HepG2 (cell line): Measurements from ENCODE around the gene SH3PXD2A. TPM values are rescaled to one million over a fixed set of nuclear protein-coding genes. Genes with fewer than 3 reads are reported as not detected.

Source experiments
- CEBPG ChIP-seq: IDR thresholded peaks from 2 replicates; pipeline ENCODE4 v1.6.1; 2016
- FOSL2 ChIP-seq: sonication (generic); formaldehyde crosslinking; IDR thresholded peaks from 2 replicates; pipeline ENCODE4 v1.4.0; 2020; ENCODE audit warnings: missing genetic modification reagents
- KLF16 ChIP-seq, 2 experiments: sonication (generic) in 1 of 2; formaldehyde crosslinking in 1 of 2; IDR thresholded peaks; 2 replicates each; pipeline versions ENCODE4 v1.6.1 to v1.8.0; 2016 to 2023; ENCODE audit warnings: missing genetic modification reagents in 2 of 2, missing compliant biosample characterization in 1 of 2
- NPAS2 ChIP-seq: sonication (generic); formaldehyde crosslinking; IDR thresholded peaks from 2 replicates; pipeline ENCODE4 v1.8.0; 2022; ENCODE audit warnings: mild to moderate bottlenecking, missing genetic modification reagents, borderline replicate concordance
- RXRB ChIP-seq: IDR thresholded peaks from 2 replicates; pipeline ENCODE4 v1.6.1; 2016; ENCODE audit warnings: borderline replicate concordance, missing genetic modification reagents, missing compliant biosample characterization
- SRF ChIP-seq: IDR thresholded peaks from 2 replicates; pipeline ENCODE4 v1.6.1; 2011; ENCODE audit warnings: mild to moderate bottlenecking, low read depth, low read length, moderate library complexity
- YEATS2 ChIP-seq: sonication (generic); formaldehyde crosslinking; IDR thresholded peaks from 2 replicates; pipeline ENCODE4 v1.4.0; 2020; ENCODE audit warnings: missing genetic modification reagents, borderline replicate concordance
- ZFP36 ChIP-seq: fragments of 150-350 bp; IDR thresholded peaks from 2 replicates; pipeline ENCODE4 v1.6.1; 2018; ENCODE audit warnings: borderline replicate concordance, low read length, low read depth; ENCODE audit not compliant: partially characterized antibody
- ZFY ChIP-seq: sonication (generic); formaldehyde crosslinking; IDR thresholded peaks from 2 replicates; pipeline ENCODE4 v1.4.0; 2020; ENCODE audit warnings: missing genetic modification reagents
- ZNF205 ChIP-seq: IDR thresholded peaks from 2 replicates; pipeline ENCODE4 v1.6.1; 2018; ENCODE audit warnings: missing biosample characterization, missing genetic modification reagents
- ZNF839 ChIP-seq: sonication (generic); formaldehyde crosslinking; IDR thresholded peaks from 2 replicates; pipeline ENCODE4 v1.4.0; 2020; ENCODE audit warnings: missing genetic modification reagents, mild to moderate bottlenecking, borderline replicate concordance
- ZNF891 ChIP-seq: sonication (generic); formaldehyde crosslinking; IDR thresholded peaks from 2 replicates; pipeline ENCODE4 v1.5.0; 2020; ENCODE audit warnings: mild to moderate bottlenecking, missing genetic modification reagents
- polyA plus RNA-seq, 8 experiments: library from polyadenylated mRNA; depleted of rRNA in 3 of 8; stranded (reverse) in 7 of 8; unstranded in 1 of 8; fragments of >200 nt; fragmentation: Illumina TruSeq in 4 of 8; extraction: Trizol in 4 of 8; gene quantifications; 2 replicates each; pipeline versions ENCODE4 v1.2.1 to v1.2.3, GENCODE V29; 2011 to 2016; ENCODE audit warnings: low read depth in 4 of 8, missing spikeins in 1 of 8, mixed read lengths in 1 of 8; ENCODE audit not compliant: insufficient read depth in 1 of 8
- total RNA-seq, 5 experiments: library from RNA; depleted of rRNA; stranded (reverse); fragments of >200 nt; fragmentation: Illumina TruSeq; extraction: Trizol; gene quantifications; 2 replicates each; pipeline ENCODE4 v1.2.3, GENCODE V29; 2016; ENCODE audit warnings: low read depth in 1 of 5
- TF ChIP-seq, protein P1 (sequence below): sonication (generic); formaldehyde crosslinking; IDR thresholded peaks from 2 replicates; pipeline ENCODE4 v1.4.0; 2020; ENCODE audit warnings: mild to moderate bottlenecking, missing genetic modification reagents
- TF ChIP-seq, protein P2 (sequence below): sonication (generic); formaldehyde crosslinking; IDR thresholded peaks from 2 replicates; pipeline ENCODE4 v1.9.0; 2021; ENCODE audit warnings: missing genetic modification reagents, borderline replicate concordance
- TF ChIP-seq, protein P3 (sequence below): sonication (generic); formaldehyde crosslinking; IDR thresholded peaks from 2 replicates; pipeline ENCODE4 v1.4.0; 2020; ENCODE audit warnings: mild to moderate bottlenecking, missing genetic modification reagents
- TF ChIP-seq, protein P4 (sequence below): sonication (generic); formaldehyde crosslinking; IDR thresholded peaks from 2 replicates; pipeline ENCODE4 v1.5.0; 2020; ENCODE audit warnings: mild to moderate bottlenecking, missing genetic modification reagents, moderate library complexity
- TF ChIP-seq, protein P5 (sequence below): sonication (generic); formaldehyde crosslinking; IDR thresholded peaks from 2 replicates; pipeline ENCODE4 v1.8.0; 2022; ENCODE audit warnings: mild to moderate bottlenecking, missing genetic modification reagents; ENCODE audit not compliant: insufficient replicate concordance
- TF ChIP-seq, protein P6 (sequence below): IDR thresholded peaks from 2 replicates; pipeline ENCODE4 v1.6.1; 2016; ENCODE audit warnings: missing genetic modification reagents, missing compliant biosample characterization
- TF ChIP-seq, protein P7 (sequence below): sonication (generic); formaldehyde crosslinking; IDR thresholded peaks from 2 replicates; pipeline ENCODE4 v1.5.0; 2020; ENCODE audit warnings: mild to moderate bottlenecking, missing genetic modification reagents, borderline replicate concordance

The SH3PXD2A gene
- total and polyA plus RNA-seq, 2 of the 13 experiments (the other 11 are each of a cell fraction or from before 2014, with no cell fraction given) = 11.1 to 11.3 TPM

DNA sequence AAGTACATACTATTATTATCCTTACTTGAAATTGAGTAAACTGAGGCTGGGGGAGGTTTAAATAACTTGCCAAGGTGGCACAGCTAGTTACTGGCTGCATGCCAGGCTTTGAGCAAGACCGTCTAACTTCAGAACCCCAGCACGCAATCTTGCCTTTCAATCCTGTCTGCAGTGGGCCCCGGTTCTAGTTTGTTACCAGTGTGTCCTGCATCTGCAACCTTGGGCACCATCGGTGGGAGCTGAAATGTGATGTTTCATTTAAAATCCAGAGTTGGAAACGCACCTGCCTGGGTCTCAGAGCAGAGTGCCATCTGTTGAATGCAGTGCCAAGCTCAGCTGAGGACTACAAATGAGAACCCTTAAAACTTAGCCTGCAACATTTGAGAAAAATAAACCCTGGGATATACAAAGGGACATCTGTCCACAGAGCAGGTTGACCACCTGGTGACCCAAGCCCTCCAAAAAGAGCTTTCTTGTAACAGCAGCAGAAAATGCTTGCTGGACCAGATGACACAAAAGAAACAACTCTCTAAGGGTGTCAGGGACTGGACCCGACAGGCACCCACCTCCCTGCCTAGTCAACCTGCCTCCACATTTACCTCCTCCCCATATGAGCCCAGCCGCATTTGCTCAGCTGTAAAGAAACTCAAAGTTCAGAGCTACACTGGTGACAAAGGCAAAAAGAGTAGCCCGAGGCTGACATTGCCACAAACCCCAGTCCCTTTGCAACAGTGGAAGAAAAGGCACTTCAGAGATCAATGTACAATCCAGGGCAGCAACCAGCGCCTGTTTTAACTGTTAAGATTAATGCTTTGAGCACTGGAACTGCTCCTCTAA, 1.7 kb downstream of the SH3PXD2A start (continued):
- TF ChIP-seq ZFP36 (peak; percentile 66), FOSL2 (CRISPR knock-in tag) (peak; percentile 32; the same call in 1 of the 2 replicates), ZNF891 (CRISPR knock-in tag) (no peak), KLF16 (CRISPR knock-in tag; IDR thresholded peaks at IDR 0.05) (no peak), CEBPG (CRISPR knock-in tag) (peak; percentile 14; the same call in 1 of the 2 replicates), ZNF205 (CRISPR knock-in tag) (peak; percentile 65; the same call in 1 of the 2 replicates), RXRB (CRISPR knock-in tag) (no peak), NPAS2 (CRISPR knock-in tag) (no peak), SRF (no peak), ZFY (0 out of 2 replicates have a peak, but pooled peaks have one; percentile 41), YEATS2 (CRISPR knock-in tag) (no peak), ZNF839 (no peak)
- TF ChIP-seq, protein P1, sequence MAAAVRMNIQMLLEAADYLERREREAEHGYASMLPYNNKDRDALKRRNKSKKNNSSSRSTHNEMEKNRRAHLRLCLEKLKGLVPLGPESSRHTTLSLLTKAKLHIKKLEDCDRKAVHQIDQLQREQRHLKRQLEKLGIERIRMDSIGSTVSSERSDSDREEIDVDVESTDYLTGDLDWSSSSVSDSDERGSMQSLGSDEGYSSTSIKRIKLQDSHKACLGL (CRISPR knock-in tag) = no peak
- TF ChIP-seq, protein P2, sequence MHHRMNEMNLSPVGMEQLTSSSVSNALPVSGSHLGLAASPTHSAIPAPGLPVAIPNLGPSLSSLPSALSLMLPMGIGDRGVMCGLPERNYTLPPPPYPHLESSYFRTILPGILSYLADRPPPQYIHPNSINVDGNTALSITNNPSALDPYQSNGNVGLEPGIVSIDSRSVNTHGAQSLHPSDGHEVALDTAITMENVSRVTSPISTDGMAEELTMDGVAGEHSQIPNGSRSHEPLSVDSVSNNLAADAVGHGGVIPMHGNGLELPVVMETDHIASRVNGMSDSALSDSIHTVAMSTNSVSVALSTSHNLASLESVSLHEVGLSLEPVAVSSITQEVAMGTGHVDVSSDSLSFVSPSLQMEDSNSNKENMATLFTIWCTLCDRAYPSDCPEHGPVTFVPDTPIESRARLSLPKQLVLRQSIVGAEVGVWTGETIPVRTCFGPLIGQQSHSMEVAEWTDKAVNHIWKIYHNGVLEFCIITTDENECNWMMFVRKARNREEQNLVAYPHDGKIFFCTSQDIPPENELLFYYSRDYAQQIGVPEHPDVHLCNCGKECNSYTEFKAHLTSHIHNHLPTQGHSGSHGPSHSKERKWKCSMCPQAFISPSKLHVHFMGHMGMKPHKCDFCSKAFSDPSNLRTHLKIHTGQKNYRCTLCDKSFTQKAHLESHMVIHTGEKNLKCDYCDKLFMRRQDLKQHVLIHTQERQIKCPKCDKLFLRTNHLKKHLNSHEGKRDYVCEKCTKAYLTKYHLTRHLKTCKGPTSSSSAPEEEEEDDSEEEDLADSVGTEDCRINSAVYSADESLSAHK = no peak
- TF ChIP-seq, protein P3, sequence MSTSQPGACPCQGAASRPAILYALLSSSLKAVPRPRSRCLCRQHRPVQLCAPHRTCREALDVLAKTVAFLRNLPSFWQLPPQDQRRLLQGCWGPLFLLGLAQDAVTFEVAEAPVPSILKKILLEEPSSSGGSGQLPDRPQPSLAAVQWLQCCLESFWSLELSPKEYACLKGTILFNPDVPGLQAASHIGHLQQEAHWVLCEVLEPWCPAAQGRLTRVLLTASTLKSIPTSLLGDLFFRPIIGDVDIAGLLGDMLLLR (CRISPR knock-in tag) = no peak
- TF ChIP-seq, protein P4, sequence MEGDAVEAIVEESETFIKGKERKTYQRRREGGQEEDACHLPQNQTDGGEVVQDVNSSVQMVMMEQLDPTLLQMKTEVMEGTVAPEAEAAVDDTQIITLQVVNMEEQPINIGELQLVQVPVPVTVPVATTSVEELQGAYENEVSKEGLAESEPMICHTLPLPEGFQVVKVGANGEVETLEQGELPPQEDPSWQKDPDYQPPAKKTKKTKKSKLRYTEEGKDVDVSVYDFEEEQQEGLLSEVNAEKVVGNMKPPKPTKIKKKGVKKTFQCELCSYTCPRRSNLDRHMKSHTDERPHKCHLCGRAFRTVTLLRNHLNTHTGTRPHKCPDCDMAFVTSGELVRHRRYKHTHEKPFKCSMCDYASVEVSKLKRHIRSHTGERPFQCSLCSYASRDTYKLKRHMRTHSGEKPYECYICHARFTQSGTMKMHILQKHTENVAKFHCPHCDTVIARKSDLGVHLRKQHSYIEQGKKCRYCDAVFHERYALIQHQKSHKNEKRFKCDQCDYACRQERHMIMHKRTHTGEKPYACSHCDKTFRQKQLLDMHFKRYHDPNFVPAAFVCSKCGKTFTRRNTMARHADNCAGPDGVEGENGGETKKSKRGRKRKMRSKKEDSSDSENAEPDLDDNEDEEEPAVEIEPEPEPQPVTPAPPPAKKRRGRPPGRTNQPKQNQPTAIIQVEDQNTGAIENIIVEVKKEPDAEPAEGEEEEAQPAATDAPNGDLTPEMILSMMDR (CRISPR knock-in tag) = no peak
- TF ChIP-seq, protein P5, sequence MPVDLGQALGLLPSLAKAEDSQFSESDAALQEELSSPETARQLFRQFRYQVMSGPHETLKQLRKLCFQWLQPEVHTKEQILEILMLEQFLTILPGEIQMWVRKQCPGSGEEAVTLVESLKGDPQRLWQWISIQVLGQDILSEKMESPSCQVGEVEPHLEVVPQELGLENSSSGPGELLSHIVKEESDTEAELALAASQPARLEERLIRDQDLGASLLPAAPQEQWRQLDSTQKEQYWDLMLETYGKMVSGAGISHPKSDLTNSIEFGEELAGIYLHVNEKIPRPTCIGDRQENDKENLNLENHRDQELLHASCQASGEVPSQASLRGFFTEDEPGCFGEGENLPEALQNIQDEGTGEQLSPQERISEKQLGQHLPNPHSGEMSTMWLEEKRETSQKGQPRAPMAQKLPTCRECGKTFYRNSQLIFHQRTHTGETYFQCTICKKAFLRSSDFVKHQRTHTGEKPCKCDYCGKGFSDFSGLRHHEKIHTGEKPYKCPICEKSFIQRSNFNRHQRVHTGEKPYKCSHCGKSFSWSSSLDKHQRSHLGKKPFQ (CRISPR knock-in tag) = peak; percentile 10
- TF ChIP-seq, protein P6, sequence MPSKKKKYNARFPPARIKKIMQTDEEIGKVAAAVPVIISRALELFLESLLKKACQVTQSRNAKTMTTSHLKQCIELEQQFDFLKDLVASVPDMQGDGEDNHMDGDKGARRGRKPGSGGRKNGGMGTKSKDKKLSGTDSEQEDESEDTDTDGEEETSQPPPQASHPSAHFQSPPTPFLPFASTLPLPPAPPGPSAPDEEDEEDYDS (CRISPR knock-in tag) = no peak; the same call in 1 of the 2 replicates
- TF ChIP-seq, protein P7, sequence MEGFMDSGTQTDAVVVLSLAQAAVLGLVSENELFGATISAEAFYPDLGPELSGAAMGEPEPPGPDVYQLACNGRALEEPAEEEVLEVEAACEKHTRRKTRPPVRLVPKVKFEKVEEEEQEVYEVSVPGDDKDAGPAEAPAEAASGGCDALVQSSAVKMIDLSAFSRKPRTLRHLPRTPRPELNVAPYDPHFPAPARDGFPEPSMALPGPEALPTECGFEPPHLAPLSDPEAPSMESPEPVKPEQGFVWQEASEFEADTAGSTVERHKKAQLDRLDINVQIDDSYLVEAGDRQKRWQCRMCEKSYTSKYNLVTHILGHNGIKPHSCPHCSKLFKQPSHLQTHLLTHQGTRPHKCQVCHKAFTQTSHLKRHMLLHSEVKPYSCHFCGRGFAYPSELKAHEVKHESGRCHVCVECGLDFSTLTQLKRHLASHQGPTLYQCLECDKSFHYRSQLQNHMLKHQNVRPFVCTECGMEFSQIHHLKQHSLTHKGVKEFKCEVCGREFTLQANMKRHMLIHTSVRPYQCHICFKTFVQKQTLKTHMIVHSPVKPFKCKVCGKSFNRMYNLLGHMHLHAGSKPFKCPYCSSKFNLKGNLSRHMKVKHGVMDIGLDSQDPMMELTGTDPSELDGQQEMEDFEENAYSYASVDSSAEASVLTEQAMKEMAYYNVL = no peak
